Transverse colon (tissue), 4 donors: ENCODE measurements around the gene MPPED1.

Experiments
- POLR2AphosphoS5 ChIP-seq, 3 donors: sonication (generic); formaldehyde crosslinking; IDR thresholded peaks; one replicate each; pipeline ENCODE4 v1.6.1; 2016; ENCODE audit warnings: antibody characterized with exemption in 3 of 3
- TF ChIP-seq, protein P1 (sequence below), 5 experiments: fragments of 200-600 bp in 3 of 5; fragments of 450-650 bp in 2 of 5; sonication (generic) in 3 of 5; IDR thresholded peaks; 1 replicate in 2 of 5; 2 replicates in 3 of 5; pipeline ENCODE4 v1.5.1; 2016 to 2017; ENCODE audit warnings: antibody characterized with exemption in 5 of 5, inconsistent platforms in 3 of 5, mild to moderate bottlenecking in 2 of 5, moderate library complexity in 1 of 5

DNA sequence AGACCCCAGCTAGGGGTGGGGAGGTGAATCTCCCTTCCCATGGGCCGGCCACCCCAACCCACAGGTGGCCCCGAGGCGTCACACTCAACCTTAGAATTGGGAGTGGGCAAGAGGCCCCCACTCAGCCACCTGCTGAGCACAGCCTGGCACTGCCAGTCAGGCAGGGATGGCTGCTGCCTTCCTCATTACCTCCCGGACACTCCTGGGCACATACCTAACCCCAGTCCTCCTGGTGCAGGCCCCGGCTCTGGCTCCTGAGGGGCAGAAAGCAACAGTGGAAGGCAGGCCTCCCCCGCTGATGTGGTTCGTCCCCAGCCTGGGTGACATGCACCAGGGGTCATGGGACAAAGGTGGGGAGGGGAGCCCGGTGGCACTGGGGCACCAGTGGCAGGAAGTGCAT lies 103.6 kb downstream of the MPPED1 start:
- TF ChIP-seq, protein P1, sequence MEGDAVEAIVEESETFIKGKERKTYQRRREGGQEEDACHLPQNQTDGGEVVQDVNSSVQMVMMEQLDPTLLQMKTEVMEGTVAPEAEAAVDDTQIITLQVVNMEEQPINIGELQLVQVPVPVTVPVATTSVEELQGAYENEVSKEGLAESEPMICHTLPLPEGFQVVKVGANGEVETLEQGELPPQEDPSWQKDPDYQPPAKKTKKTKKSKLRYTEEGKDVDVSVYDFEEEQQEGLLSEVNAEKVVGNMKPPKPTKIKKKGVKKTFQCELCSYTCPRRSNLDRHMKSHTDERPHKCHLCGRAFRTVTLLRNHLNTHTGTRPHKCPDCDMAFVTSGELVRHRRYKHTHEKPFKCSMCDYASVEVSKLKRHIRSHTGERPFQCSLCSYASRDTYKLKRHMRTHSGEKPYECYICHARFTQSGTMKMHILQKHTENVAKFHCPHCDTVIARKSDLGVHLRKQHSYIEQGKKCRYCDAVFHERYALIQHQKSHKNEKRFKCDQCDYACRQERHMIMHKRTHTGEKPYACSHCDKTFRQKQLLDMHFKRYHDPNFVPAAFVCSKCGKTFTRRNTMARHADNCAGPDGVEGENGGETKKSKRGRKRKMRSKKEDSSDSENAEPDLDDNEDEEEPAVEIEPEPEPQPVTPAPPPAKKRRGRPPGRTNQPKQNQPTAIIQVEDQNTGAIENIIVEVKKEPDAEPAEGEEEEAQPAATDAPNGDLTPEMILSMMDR (IDR thresholded peaks at IDR 0.05), result no peak
- no peak for TF ChIP-seq POLR2AphosphoS5 (IDR thresholded peaks at IDR 0.05)
